ENCODE data around the gene CRB3. TPM values are rescaled to one million over a fixed set of nuclear protein-coding genes. Genes with fewer than 3 reads are reported as not detected.

Gene CRB3
- total RNA-seq, 4 donors from 2014 or later: 10.2 TPM; not detected in 3

- Histone ChIP-seq H3K4me1 (peaks cover 0 to 14% of the 10 kb centered on the region in 2 donors), H3K4me3 (no peak overlapping the region), H3K9me3 (no peaks in the 10 kb centered on the region), H3K27ac (no peak overlapping the region), H3K27me3 (peaks cover 4 to 22% of the 10 kb centered on the region in 2 donors), H3K36me3 (no peaks in the 10 kb centered on the region)
- TF ChIP-seq POLR2A (IDR thresholded peaks at IDR 0.05) (no peak), CTCF (IDR thresholded peaks at IDR 0.05) (no peak)
- peak in 1 of 2 donors; percentile 31 for DNase-seq
- intact Hi-C loops (cut with DNase I; ENCODE audit: low total_unique reads): no loop called here
These were observed 12.3 kb downstream of the CRB3 start for GRCh38 chr19:6476155-6476895.

GRCh38 chr19:6476896-6477431 is 12.9 kb downstream of the CRB3 start:
- H3K4me1 ChIP-seq: peaks cover 0 to 14% of the 10 kb centered on the region in 2 donors
- H3K27me3 ChIP-seq: peaks cover 4 to 22% of the 10 kb centered on the region in 2 donors
- intact Hi-C loops (cut with DNase I; ENCODE audit: low total_unique reads): no loop called here
- no peak overlapping the region for H3K27ac ChIP-seq
- no peaks in the 10 kb centered on the region for H3K9me3 ChIP-seq
- TF ChIP-seq POLR2A (IDR thresholded peaks at IDR 0.05): no peak
- no peak for TF ChIP-seq CTCF (IDR thresholded peaks at IDR 0.05)
- DNase-seq: no peak
- H3K36me3 ChIP-seq: no peaks in the 10 kb centered on the region
- H3K4me3 ChIP-seq: no peak overlapping the region

DNA sequence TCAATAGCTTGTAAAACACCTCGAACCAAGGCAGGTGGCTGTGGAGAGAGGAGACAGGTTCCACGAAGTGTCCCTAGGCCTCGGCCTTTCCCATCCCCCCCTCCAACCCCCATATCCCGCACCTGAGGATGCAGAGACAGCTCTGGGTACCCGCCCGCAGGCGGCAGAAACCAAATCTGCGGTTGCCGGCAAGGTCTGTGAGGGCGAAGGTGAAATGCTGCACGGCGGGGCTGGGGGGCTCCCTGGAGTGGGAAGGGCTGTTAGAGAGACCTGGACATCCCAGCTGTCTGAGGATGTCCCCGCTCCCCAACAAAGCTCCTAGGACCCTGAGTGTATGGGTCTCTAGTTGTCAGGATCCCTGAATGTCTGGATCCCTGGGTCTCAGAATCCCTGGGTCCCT is 14.7 kb downstream of the CRB3 start:
- no peaks in the 10 kb centered on the region for H3K9me3 ChIP-seq
- intact Hi-C loops (cut with DNase I; ENCODE audit: low total_unique reads): no loop called here
- H3K36me3 ChIP-seq: no peaks in the 10 kb centered on the region
- peaks cover 4 to 22% of the 10 kb centered on the region in 2 donors for H3K27me3 ChIP-seq
- H3K4me3 ChIP-seq: no peak overlapping the region
- DNase-seq: no peak
- no peak for TF ChIP-seq POLR2A (IDR thresholded peaks at IDR 0.05)
- no peak for TF ChIP-seq CTCF (IDR thresholded peaks at IDR 0.05)
- no peak overlapping the region for H3K27ac ChIP-seq
- peaks cover 0 to 14% of the 10 kb centered on the region in 2 donors for H3K4me1 ChIP-seq

GRCh38 chr19:6479836-6480398 is 15.8 kb downstream of the CRB3 start:
- no peak for DNase-seq
- Histone ChIP-seq H3K27ac (no peak overlapping the region), H3K9me3 (no peaks in the 10 kb centered on the region), H3K36me3 (no peaks in the 10 kb centered on the region), H3K4me1 (peaks cover 0 to 14% of the 10 kb centered on the region in 2 donors), H3K27me3 (peaks cover 4 to 22% of the 10 kb centered on the region in 2 donors), H3K4me3 (no peak overlapping the region)
- intact Hi-C loops (cut with DNase I; ENCODE audit: low total_unique reads): no loop called here
- TF ChIP-seq POLR2A (IDR thresholded peaks at IDR 0.05): no peak
- no peak for TF ChIP-seq CTCF (IDR thresholded peaks at IDR 0.05)

DNA sequence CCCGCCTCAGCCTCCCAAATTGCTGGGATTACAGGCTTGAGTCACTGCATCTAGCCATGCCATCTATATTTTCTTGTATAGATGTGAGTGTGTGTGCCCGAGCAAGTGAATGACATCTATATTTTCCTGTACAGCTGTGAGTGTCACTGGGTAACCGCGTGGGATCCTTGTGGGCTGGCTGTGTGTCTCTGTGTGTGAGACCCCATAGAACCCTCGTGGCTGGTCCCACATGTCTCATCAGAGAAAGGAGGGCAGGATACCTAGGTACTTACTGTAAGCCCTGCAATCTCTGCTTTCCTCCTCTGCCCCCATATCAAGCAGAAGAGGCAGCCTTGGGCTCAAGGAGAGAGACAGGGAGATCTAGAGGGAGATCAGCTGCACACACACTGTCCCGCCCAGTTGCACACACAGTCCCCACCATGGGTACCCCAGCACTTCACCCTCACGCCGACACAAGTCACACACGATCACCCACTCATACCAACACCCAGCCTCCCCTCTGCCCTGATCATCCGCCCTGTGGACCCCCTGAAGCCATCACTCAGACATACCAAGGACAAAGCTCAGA is 16.9 kb downstream of the CRB3 start:
- Histone ChIP-seq H3K27me3 (peaks cover under 1 to 12% of the 10 kb centered on the region in 2 donors), H3K4me1 (peaks cover 0 to 12% of the 10 kb centered on the region in 2 donors), H3K9me3 (no peaks in the 10 kb centered on the region), H3K36me3 (no peaks in the 10 kb centered on the region), H3K27ac (no peak overlapping the region), H3K4me3 (no peak overlapping the region)
- no peak for TF ChIP-seq POLR2A (IDR thresholded peaks at IDR 0.05)
- TF ChIP-seq CTCF (IDR thresholded peaks at IDR 0.05): no peak
- DNase-seq: no peak
- intact Hi-C loops (cut with DNase I; ENCODE audit: low total_unique reads): no loop called here

Measured in uterus (tissue), 4 donors.